ENCODE measurements around the gene ZNF71. TPM values are rescaled to one million over a fixed set of nuclear protein-coding genes. Genes with fewer than 3 reads are reported as not detected.
A peak's percentile ranks its signal among the peaks of the same experiment; 100 is the strongest.
"Not testable (repeated sequence)": the region's sequence is repeated elsewhere in the genome, so short reads cannot be mapped to it uniquely, and the experiment has no call there.

ZNF71 gene
- total RNA-seq, 1 donor from 2014 or later, result 30.5 TPM

- Histone ChIP-seq H3K27me3 (no peaks in the 10 kb centered on the region), H3K9me3 (no peaks in the 10 kb centered on the region), H3K4me3 (peak overlapping the region in 1 of 2 donors; percentile 79), H3K36me3 (no peaks in the 10 kb centered on the region), H3K4me1 (peaks cover 0 to 7% of the 10 kb centered on the region in 2 donors), H3K27ac (no peak overlapping the region)
- peak in 1 of 2 donors; percentile 54 for DNase-seq (ENCODE audit: low spot score in 2 of 2)
- intact Hi-C loops (cut with DNase I), result loop anchor here (2.0 kb wide), 2 partner anchors 76 to 170 kb away; partner anchors contain the start of genes PEG3, ZIM2 and ZNF71
- TF ChIP-seq CTCF (IDR thresholded peaks at IDR 0.05), result no peak
These were observed 75.4 kb downstream of the ZNF71 start for GRCh38 chr19:56670401-56670960.

- Histone ChIP-seq H3K36me3 (no peaks in the 10 kb centered on the region), H3K4me3 (peak overlapping the region; percentile 57 to 79), H3K27ac (no peak overlapping the region), H3K27me3 (no peaks in the 10 kb centered on the region), H3K4me1 (peaks cover 0 to 7% of the 10 kb centered on the region in 2 donors), H3K9me3 (no peaks in the 10 kb centered on the region)
- no peak for TF ChIP-seq CTCF (IDR thresholded peaks at IDR 0.05)
- intact Hi-C loops (cut with DNase I), result loop anchor here (2.0 kb wide), 2 partner anchors 76 to 170 kb away; partner anchors contain the start of genes PEG3, ZIM2 and ZNF71
- peak in 1 of 2 donors; percentile 60 for DNase-seq (ENCODE audit: low spot score in 2 of 2)
These were observed 76.0 kb downstream of the ZNF71 start for GRCh38 chr19:56670961-56671612.

- peaks cover 0 to 7% of the 10 kb centered on the region in 2 donors for H3K4me1 ChIP-seq
These were observed 76.5 kb downstream of the ZNF71 start, which contains the start of gene ZNF835 for GRCh38 chr19:56671613-56671994. TSS of gene ZNF835 (minus strand) at chr19:56671757. CDS start at chr19:56665198, 6,559 bp downstream.

GRCh38 chr19:56672610-56673009 lies 77.5 kb downstream of the ZNF71 start:
- H3K27me3 ChIP-seq; H3K27ac ChIP-seq; H3K4me1 ChIP-seq; H3K9me3 ChIP-seq; H3K36me3 ChIP-seq; H3K4me3 ChIP-seq; intact Hi-C loops (cut with DNase I); DNase-seq (ENCODE audit: low spot score in 2 of 2): not testable (repeated sequence)

More at GRCh38 chr19:56671613-56671994, 76.5 kb downstream of the ZNF71 start, which contains the start of gene ZNF835:
- H3K9me3 ChIP-seq, result no peaks in the 10 kb centered on the region
- no peak within 1 kb of the TSS for H3K27ac ChIP-seq
- DNase-seq (ENCODE audit: low spot score in 2 of 2), result peak; percentile 63 to 94
- H3K27me3 ChIP-seq, result no peaks in the 10 kb centered on the region
- peak within 1 kb of the TSS; percentile 57 to 79 for H3K4me3 ChIP-seq
- intact Hi-C loops (cut with DNase I), result loop anchor here (2.0 kb wide), 2 partner anchors 77 to 169 kb away; partner anchors contain the start of genes PEG3, ZIM2 and ZNF71
- H3K36me3 ChIP-seq, result no peaks in the 10 kb centered on the region
- peak in 2 of 3 experiments; percentile 26 to 34 for TF ChIP-seq CTCF (IDR thresholded peaks at IDR 0.05)

Other genes with a start within 250 kb of the ZNF71 start
- gene ZNF582, start 201.8 kb upstream of the ZNF71 start, total RNA-seq, result 0.43 TPM
- 0.21 TPM for gene ZNF583, start 191.0 kb upstream of the ZNF71 start, total RNA-seq
- gene ZNF667, start 118.0 kb upstream of the ZNF71 start, total RNA-seq, result 2.2 TPM
- 4.8 TPM for gene ZNF471, start 87.4 kb upstream of the ZNF71 start, total RNA-seq
- gene ZFP28, start 56.4 kb upstream of the ZNF71 start, total RNA-seq, result 20.1 TPM
- 0.21 TPM for gene ZNF470, start 27.8 kb upstream of the ZNF71 start, total RNA-seq
- gene SMIM17, start 47.9 kb downstream of the ZNF71 start, total RNA-seq, result not detected
- gene ZNF835, start 76.5 kb downstream of the ZNF71 start, total RNA-seq, result 4.0 TPM
- gene PEG3, start 245.4 kb downstream of the ZNF71 start, total RNA-seq, result 6.1 TPM
- not detected for gene ZIM2, start 245.4 kb downstream of the ZNF71 start, total RNA-seq